Hindlimb muscle (tissue), 1 donor: Measurements from ENCODE around the gene HOXC4. TPM values are rescaled to one million over a fixed set of nuclear protein-coding genes. Genes with fewer than 3 reads are reported as not detected.
"Not testable (repeated sequence)": the region's sequence is repeated elsewhere in the genome, so short reads cannot be mapped to it uniquely, and the experiment has no call there.

Experiments used
- DNase-seq: peaks from one replicate; pipeline ENCODE4 v3.0.0-alpha.2; 2013
- polyA plus RNA-seq: library from polyadenylated mRNA; unstranded; fragments of 120-200 nt; gene quantifications from one replicate; pipeline ENCODE4 v1.2.1, GENCODE V29; 2013; ENCODE audit not compliant: insufficient read length

HOXC4 gene
- polyA plus RNA-seq, 1 donor, result 21.4 TPM

DNA sequence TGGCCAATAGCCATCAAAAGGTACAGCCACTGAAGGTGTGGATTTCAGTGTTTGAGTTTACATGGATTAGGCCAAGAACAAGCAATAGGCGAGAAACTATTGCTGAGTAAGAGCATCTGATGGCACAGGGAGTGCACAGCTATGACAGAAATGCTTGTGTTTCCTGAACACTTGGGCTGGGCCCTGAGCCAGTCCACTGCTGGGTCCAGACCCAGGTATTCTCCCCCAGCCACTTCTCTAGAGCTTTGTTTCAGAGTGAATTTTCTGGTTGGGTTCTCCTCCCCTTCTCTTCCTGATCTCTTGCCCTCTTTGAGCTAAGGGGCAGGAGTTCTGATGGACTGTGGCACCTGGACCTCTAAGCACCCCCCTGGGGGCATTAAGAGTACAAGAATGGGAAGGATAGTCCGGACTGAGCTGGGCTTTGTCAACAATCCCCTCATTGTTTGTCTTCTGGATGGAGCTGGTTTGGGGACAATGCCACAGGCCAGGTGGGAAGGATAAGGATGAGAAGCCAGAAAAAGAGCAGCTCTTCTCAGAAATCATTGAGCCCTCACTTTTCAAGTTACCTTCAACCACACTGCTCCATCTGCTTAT is 12.4 kb upstream of the HOXC4 start:
- DNase-seq, result no peak

DNA sequence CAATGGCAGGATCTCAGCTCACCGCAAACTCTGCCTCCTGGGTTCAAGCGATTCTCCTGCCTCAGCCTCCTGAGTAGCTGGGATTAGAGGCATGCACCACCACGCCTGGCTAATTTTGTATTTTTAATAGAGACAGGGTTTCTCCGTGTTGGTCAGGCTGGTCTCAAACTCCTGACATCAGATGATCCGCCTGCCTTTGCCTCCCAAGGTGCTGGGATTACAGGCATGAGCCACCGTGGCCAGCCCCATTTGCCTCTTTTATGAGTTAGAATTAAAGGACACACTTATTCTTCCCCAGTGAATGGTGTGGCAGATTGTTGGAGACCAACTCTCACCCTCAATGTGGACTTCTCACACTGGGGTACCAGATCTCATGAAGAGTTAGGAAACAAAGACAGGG is 11.6 kb upstream of the HOXC4 start:
- DNase-seq, result not testable (repeated sequence)

DNA sequence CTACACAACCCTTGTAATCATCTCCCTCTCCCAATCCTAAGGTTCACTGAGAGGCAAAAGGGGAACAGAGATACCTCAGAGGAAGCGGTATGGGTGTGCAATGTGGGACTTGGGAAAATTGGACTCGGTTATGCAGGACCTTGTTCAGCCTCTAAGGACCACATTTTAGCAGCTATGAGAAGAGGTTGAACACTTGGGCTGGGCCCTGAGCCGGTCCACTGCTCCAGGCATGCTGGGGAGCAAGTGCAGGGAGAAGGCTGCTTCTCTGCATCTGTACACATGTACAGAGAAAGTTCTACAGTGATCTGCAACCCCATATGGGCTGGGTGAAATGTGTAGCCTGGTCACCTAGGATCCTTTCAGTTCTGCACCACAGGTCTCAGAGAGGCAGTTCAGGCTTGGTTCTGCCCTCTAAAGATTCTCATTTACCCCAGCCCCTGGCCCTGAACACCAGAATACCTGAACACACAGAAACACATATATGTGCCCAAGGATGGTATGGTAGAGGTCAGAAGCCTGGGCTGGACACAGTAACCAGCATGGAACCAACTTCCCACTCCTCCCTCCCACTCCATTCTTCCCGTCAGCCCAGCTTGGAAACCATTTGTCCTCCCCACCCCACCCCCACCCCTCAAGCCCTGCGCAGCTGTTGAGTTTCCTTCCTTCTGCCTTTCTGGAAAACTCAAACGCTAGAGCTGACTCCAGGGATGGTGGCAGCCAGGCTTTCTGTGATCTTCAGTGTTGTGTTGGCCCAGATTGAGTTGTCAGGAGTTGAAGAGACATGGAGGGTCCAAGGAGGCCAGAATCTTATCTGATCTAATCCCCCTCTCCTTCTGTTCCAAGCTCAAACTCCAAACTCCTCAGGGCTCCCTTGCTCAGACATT is 10.4 kb upstream of the HOXC4 start:
- DNase-seq, result no peak

DNA sequence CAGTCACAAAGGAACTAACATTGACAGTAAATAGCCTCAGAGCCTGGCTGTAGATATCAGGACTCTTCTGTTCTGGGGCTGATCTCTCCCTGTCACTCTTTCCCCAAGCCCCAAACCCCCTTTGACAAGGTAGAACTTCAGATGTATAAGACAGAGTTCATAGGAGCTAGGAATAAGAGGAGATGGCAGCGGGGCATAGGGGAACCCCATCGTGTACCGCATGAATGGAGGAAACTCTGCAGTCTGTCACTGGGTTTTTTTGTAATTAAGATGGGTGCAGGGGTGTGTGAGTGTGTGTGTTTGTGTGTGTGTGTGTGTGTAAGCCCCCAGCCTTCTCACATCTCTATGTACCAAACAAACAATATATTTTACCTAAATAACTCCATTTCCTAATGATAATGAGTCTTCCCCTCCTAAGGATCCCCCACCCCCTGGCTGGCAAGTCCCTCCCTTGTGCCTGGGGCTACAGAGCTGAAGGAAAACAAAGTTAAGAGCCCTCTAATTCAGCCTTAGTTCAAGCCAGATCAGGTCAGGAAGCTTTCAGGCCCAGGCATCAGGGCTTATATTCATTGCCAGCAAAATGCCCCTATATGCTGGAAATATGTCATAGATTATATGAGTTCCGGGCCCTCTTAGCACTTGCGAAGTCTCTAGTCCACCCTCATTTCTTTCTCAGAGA is 9.1 kb upstream of the HOXC4 start:
- DNase-seq, result no peak

DNA sequence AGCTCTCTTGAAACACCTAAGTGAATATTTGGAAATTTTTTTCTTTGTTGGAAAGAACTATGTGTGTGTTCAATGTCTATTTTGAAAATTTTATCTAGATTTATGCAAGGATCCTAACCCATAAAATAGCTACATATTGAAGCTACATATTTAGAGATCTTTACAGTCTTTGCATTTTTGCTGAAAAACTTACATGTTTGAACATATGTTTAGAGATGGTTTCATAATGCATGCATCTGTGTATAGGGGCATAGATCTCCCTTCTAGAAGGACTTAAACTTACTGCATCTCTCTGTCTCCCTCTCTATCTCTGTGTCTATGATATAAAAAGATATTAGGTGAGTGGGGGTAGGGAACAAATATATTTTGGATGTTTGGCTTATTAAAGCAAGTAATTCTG is 8.2 kb upstream of the HOXC4 start:
- no peak for DNase-seq

DNA sequence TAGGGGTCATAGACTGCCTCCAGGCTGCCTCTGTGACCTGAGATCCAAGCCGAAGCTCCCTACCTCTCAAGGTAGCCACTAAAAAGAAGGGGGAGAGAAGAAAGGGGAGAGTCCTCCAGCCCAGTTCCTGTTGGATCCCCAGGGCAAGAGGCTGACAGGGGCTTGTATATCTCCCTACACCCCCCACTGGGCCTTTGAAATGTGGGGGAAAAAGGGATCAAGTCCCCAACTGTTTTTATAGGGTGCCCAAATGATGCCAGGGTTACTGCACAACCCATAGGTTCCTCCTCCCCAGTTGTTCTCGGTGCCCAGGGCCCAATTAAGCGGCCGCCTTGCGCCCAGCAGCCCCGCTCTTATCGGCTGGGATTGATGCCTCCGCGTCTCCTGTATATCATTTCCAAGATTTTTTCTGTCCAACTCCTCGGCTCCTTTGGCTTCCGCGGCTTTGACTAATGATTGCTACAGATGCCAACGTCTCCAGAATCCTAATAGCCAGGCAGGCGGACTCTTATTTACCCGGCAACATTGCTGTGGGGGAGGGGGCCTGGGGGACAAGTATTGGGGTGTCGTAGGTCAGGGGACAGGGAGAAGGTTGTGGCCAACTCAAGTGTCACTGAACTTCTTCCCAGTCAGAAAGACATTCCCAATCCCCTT is 7.6 kb upstream of the HOXC4 start:
- DNase-seq, result no peak

DNA sequence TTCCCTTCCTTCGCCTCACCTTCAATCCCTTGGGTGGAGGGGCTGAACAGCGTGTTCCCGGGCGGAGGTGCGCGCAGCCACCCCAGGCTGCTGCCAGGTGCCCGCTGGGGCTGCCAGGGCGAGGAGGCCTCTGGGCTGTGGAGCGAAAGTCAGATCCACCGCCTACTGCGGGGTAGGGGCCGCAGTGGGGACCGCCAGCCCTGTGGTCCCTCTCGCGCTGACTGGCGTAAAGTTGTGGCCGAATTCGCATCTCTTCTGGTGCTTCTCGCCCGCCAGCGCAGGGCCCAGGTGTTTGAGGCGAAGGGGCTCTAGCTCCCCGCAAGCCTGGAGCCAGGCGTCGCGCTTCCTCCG is 6.9 kb upstream of the HOXC4 start:
- DNase-seq, result no peak

DNA sequence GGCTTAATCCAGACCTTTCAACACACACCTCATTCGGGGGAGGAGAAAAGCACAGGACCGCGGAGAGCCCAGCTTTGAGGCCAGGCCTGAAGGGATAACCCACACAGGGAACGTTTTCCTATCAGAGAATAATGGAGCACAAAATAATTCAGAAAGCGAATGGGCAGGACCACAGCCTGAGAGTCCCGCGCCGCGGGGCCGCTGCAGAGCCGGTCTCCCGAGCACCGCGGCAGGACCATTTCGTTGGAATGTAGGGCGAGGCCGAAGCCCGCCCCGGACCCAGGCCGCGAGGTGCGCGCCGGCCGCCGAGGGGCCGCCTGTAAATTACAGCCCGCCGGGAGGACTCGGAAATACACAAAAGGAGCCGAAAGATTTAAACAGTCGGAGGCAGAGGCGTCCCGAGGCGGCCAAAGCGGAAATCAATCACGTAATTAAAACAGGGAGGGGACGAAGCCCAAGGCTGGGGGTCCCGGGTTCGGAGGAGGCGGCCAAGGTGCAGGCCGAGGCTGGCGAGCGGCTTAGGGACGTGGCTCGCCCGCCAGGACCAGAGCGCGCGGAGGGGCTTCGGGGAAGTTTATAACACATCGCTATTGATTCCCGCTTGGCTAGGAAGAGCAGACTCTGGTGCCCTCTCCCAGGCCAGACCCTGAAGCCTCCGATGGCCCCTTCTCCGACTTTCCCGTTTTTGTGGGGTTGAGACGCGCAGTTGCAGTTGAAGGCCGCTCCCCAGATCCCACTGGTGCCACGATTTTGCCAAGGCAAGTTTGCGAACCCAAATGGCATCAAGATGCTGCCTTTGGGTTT is 6.3 kb upstream of the HOXC4 start:
- no peak for DNase-seq

DNA sequence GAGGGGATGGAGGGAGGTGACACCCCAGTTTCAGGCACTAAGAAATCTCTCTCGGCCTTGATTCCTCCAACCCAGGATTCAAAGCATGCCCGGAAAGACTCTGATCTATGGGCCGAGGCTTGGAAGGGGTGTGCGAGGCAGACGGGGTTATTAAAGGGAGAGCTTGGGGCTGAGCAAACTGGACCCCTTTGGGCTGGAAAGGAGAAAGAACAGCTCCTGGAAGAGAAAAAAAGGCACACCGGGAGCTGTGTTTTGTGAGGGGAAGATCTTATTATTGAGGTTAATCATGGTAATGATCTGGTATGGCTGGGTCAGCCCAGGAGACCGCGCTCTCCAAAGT is 5.7 kb upstream of the HOXC4 start:
- DNase-seq, result no peak

DNA sequence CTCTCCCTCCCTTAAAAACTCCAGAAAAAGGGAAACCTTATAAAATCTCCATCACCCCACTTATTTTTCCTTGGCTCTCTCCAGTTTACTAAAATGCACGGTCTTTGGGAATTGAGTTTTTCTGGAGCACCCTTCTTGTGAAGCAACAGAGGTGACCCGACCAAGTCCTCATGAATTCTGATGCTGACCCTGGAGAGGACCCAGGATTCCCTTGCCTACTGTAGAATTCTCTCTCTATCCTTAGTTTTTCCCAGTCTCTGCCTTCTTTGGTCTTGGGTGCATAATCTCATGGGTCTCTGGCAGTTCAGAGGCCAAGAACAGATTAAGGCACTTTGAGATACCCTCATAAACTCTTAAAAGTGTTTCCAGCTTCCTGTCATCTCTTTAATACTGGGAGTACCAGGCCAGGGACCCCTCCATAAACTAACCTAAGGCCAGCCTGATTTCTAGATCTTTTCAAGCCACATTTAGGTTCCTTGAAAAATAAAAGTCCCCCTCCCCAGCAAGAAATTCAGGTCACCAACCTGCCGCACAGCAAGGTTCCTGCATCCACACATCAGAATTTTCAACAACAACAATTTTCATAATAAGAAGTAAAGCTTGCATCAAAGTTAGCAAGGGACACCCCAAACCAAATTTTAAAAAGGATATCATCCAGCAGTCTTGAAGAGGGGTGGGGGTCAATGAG is 5.1 kb upstream of the HOXC4 start:
- no peak for DNase-seq

DNA sequence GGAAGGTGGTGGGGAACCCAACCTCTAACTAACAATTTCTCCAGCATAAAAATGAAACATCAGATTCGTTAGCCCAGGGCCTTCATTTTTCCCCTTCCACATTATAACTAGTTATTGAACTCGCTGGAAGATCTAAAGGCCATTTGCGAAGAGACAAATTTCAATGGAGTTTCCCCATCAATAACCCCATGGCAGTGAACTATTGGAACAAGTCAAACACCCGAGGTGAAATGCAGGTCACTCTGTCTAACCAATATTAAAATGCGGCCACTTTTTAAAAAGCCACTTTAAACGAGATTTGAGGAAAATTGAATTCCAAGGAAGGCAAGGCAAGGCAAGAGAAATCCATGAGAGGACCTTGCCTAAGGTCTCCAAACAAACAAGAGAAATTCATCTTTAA is 4.5 kb upstream of the HOXC4 start:
- no peak for DNase-seq

DNA sequence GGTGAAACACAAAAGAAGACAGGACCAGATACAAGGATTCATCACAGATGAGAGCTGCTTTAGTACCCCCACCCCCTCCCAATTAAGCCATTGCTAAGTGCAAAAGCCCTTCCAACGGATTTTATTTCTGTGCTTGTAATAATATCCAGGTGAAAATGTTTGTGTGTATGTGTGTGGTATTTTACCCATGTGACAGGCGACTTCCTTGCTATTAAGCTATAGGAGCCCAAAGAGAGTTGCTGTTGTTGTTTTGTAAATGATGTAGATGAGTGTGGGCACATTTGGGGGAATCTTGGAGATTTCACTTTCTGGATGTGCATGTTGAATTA is 3.2 kb upstream of the HOXC4 start:
- DNase-seq, result no peak

DNA sequence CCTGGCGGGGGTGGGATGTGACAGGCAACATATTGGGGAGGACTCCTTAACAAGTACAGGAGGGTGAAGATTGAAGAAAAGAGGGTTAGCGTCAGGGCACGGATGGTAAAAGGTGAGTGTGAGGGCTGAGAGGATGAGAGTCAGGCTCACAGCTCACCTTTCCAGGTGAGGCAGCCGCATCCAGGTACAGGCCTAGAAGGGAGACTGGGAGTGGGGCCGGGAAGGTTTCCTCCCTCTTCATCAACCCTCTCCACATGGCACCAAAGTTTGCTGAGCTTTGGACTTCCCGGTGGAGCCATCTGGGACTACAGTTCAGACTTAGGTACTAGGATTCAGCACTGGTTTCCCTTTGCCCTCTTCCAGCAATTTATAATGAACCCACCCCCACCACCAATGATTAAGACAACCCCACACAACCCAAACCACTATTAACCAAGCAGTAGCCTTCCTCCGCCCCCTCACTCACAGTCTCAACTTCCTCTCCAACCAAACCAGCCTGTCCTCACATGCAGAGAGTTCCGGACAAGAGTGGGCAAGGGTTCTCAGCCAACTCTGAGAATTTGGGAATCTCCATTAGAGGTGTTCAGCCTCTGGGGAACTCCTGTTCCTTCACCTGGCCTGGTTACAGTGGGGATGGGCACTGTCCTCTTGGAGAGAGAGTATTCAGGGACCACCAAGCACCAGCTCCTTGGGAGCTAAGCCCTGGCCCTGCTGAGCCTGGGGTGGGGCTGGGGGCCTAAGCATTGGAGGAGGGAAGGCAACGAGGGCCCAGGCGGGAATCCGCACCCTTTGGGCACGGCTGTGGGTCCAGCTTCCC is 2.4 kb upstream of the HOXC4 start:
- DNase-seq, result no peak

DNA sequence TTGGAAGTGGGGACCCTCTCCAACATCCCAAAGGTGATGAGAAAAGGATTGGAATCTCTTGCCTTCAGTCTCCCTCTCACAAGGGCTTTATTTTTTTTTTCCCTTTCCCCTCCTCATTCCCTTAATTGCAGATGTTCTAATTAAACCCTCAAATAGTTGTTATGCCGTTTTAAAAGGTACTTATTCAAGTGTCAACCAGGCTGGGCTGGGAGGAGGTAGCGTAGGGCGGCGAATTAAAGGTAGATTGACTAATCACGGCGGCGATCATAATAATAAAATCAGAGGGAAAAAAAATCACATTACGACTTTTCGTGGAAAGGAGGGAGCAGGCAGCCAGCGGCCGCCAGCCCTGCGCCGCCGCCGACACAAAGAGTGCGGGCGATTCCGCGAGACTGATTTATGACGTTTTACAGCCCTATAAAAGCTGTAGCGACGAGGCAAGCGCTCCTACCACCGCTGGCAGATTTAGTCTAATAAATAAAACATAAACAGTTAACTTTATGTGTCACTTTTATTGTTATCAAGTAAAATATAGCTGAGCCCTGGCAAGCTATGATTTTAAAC is 1.7 kb upstream of the HOXC4 start:
- no peak for DNase-seq

DNA sequence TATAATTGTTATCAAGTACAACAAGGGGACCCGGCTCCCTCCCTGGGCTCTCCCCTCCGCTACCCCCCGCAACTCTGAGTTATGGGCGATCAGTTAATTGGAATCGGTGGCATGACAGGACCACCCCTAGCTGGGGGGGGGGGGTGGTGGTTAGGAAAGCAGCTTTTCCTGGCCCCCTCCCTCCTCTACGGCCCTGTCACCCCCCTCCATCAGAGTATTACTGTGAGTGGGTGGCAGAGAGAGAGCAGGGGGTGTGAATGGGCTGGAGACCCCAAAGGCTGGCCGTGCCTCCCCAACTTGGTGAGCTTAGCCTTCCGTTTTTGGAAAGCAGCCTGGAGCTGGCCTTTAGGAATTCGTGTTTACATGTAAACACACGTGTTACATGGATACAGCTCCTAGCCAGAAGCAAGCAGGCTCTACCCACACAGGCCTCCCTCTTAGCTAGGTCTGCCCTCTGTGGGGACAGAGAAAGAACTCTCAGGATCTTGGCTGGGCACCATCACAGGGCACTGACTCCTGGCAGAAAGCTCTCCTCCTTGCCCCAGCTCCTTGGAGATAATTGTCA is 1.1 kb upstream of the HOXC4 start:
- no peak for DNase-seq

DNA sequence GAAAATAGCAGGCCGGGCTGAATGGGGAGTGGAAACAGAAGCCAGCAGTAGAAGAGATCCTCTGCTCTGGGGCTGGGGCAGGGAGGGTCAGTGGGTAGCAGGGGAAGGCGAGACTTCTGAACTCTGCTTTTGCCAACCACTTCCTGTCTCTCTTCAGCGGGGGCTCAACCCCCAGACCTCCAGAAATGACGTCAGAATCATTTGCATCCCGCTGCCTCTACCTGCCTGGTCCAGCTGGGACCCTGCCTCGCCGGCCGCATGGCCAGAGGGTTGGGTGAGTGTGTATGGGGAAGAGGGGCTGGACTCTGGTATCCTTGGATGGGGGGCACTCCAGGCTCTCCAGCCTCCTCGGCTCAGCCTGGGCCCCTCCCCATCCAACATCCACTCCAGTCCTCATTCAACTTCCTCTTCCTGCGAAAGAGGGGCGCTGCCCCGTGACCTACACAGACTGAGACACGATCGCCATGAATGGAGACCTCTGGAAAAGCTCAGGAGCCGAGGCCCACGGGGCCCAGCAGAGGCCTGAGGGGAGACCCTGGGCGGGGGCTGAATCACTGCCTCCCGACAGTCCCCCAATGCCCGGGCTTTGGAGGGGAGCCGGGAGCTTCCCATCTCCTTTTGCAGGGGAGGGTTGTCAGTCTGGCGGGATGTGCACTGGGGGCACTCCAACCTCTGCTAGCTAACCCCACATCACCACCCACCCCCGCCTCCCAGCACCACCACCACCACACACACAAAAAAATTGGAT is 458 bp upstream of the HOXC4 start:
- DNase-seq, result no peak

DNA sequence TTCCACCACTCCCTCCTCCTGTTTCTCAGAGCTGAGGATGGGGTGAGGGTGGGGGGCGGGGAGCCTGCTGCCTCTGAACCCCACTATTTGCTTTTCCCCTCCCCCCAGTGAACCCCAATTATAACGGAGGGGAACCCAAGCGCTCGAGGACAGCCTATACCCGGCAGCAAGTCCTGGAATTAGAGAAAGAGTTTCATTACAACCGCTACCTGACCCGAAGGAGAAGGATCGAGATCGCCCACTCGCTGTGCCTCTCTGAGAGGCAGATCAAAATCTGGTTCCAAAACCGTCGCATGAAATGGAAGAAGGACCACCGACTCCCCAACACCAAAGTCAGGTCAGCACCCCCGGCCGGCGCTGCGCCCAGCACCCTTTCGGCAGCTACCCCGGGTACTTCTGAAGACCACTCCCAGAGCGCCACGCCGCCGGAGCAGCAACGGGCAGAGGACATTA is 1.1 kb downstream of the HOXC4 start:
- no peak for DNase-seq

DNA sequence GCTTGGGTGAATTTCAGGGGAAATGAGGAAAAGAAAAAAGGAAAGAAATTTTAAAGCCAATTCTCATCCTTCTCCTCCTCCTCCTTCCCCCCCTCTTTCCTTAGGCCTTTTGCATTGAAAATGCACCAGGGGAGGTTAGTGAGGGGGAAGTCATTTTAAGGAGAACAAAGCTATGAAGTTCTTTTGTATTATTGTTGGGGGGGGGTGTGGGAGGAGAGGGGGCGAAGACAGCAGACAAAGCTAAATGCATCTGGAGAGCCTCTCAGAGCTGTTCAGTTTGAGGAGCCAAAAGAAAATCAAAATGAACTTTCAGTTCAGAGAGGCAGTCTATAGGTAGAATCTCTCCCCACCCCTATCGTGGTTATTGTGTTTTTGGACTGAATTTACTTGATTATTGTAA is 1.9 kb downstream of the HOXC4 start:
- DNase-seq, result no peak

DNA sequence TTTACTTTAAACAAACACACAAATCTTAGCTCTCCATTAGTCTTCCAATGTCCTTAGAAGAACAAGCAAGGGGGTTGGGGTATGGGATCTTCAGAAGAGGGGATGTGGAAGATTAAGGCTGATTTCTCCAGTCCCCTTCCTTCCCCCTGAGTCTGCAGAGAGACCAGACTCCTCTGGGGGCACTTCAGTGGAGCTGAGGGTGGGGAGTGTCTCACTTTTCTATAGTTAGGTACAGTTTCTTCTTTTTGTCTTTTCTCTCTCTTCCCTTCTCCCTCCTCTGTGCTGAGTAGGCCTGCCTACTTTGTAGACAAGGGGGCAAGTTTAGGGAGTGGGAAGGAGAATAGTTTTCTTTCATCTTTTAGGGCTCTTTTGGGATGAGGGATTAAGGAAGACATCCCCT is 2.5 kb downstream of the HOXC4 start:
- DNase-seq, result no peak
